Right atrium auricular region (tissue), 2 donors: ENCODE results near the gene APBA1. TPM values are rescaled to one million over a fixed set of nuclear protein-coding genes. Genes with fewer than 3 reads are reported as not detected.

Experiments used
- DNase-seq: peaks from one replicate; pipeline ENCODE4 v3.0.0-alpha.2; 2019; ENCODE audit warnings: low spot score
- H3K27ac ChIP-seq, 2 donors: fragments of 200-600 bp; sonication (generic); 1 replicate in 1 of 2; 2 replicates in 1 of 2; pipeline ENCODE4 v1.5.1; 2016 to 2019
- H3K27me3 ChIP-seq, 2 donors: fragments of 200-600 bp; sonication (generic); one replicate each; pipeline versions ENCODE4 v1.5.1 to v1.6.0; 2017 to 2019
- H3K36me3 ChIP-seq: fragments of 200-600 bp; sonication (generic); one replicate; pipeline ENCODE4 v1.5.1; 2016
- H3K4me1 ChIP-seq, 2 donors: fragments of 200-600 bp; sonication (generic); one replicate each; pipeline versions ENCODE4 v1.5.1 to v1.6.0; 2017 to 2019
- H3K4me3 ChIP-seq, 2 donors: fragments of 200-600 bp; sonication (generic); 1 replicate in 1 of 2; 2 replicates in 1 of 2; pipeline ENCODE4 v1.5.1; 2017 to 2019; ENCODE audit warnings: mild to moderate bottlenecking in 1 of 2, moderate library complexity in 1 of 2
- H3K9me3 ChIP-seq, 2 donors: fragments of 200-600 bp; sonication (generic); one replicate each; pipeline ENCODE4 v1.5.1; 2019
- total RNA-seq, 2 donors: library from RNA; depleted of rRNA; stranded (reverse); fragments of >200 nt; gene quantifications; one replicate each; pipeline ENCODE4 v1.1.0, GENCODE V29; 2016
- TF ChIP-seq, protein P1 (sequence below), 2 donors: fragments of 200-600 bp; sonication (generic); IDR thresholded peaks; one replicate each; pipeline ENCODE4 v1.5.1; 2019; ENCODE audit warnings: antibody characterized with exemption in 2 of 2

Gene APBA1
- total RNA-seq, 2 donors from 2014 or later = 5.6 to 12.1 TPM

DNA sequence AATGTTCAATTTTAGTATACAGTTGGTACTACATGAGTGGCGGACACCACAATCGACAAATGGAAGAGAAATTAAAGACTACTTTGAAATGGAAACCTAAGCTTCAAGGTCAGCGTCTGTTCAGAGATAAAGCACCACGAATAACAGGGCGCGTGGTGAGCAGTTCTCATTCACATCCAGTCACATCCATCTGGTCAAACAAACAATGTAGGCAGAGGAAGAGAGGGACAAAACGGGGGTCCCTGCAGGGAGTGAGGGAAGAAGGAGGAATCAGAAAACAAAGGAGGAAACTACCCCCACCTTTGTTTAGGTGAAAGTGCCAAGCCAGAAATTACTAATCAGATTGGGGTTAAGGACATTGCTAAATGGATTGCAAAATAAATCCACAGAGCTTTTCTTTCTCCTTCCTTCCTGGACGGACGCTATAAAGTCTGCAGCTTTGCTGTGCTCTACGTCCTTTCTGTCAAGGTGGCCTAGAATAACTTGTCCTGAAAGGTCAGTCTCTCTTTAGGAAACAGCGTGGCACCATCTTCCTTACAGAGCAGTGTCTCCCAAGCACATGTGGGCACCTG is 208.6 kb downstream of the APBA1 start:
- H3K4me1 ChIP-seq = peaks cover 0 to 11% of the 10 kb centered on the region in 2 donors
- H3K9me3 ChIP-seq = no peaks in the 10 kb centered on the region
- no peaks in the 10 kb centered on the region for H3K36me3 ChIP-seq
- H3K27ac ChIP-seq = no peak overlapping the region
- no peaks in the 10 kb centered on the region for H3K27me3 ChIP-seq
- no peak for DNase-seq
- H3K4me3 ChIP-seq = no peak overlapping the region
- TF ChIP-seq, protein P1, sequence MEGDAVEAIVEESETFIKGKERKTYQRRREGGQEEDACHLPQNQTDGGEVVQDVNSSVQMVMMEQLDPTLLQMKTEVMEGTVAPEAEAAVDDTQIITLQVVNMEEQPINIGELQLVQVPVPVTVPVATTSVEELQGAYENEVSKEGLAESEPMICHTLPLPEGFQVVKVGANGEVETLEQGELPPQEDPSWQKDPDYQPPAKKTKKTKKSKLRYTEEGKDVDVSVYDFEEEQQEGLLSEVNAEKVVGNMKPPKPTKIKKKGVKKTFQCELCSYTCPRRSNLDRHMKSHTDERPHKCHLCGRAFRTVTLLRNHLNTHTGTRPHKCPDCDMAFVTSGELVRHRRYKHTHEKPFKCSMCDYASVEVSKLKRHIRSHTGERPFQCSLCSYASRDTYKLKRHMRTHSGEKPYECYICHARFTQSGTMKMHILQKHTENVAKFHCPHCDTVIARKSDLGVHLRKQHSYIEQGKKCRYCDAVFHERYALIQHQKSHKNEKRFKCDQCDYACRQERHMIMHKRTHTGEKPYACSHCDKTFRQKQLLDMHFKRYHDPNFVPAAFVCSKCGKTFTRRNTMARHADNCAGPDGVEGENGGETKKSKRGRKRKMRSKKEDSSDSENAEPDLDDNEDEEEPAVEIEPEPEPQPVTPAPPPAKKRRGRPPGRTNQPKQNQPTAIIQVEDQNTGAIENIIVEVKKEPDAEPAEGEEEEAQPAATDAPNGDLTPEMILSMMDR (IDR thresholded peaks at IDR 0.05) = no peak

DNA sequence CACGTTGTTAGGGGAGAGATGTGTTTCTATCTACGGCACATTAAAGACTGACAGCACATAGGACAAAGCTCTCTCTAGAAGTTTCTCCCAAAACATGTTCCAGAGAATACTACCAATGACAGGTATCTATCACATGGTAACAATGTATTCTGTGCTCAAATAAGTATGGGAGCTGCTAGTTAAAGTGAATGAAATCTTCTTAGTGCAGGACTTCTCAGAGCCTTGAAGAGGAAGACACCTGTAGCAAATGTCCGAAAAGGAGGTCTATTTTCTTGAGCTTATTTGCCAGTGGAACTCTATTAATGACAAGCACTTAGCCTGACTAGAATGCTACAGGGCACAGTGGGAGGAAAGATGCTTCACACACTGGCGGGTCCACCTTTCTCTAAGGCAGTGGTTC is 209.8 kb downstream of the APBA1 start:
- no peaks in the 10 kb centered on the region for H3K27me3 ChIP-seq
- DNase-seq = no peak

DNA sequence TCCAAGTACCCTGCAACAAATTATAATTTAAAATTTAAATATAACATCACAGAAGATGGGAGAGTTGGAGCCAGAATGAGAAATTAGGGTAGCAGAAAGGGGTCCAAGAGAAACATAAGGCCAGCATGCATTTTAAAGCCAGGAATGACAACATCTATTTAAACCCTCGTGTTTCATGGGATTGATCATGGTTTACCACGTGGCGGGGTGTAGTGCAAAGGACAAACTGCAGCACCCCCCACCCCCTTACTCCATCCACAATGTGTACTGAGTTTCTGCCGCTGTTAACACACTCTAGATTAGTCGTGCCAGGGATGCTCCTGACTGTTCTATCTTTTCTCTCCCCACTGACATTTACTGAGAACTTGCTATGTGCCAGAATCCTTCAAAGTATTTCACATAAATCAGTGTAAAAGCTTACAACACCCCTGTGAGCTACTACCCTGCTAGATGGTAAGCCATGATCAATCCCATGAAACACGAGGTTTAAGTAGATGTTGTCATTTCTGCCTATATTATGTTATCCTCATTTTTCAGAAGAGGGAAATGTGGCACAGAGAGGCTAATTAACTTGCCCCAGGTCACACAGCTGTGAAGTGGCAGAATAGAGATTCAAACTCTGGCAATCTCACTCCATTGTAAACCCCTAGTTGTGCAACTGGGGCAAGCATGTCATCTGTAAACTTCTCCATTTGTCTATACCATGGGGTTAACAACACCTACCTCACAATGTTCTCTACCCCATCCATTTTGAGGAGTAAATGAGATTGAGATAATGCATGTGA is 210.9 kb downstream of the APBA1 start:
- peaks cover 0 to 8% of the 10 kb centered on the region in 2 donors for H3K4me1 ChIP-seq
- no peak overlapping the region for H3K27ac ChIP-seq
- no peaks in the 10 kb centered on the region for H3K27me3 ChIP-seq
- H3K4me3 ChIP-seq = no peak overlapping the region
- TF ChIP-seq, protein P1 (IDR thresholded peaks at IDR 0.05) = no peak
- no peak for DNase-seq
- H3K36me3 ChIP-seq = no peaks in the 10 kb centered on the region
- no peaks in the 10 kb centered on the region for H3K9me3 ChIP-seq

More for the DNA sequence above, 209.8 kb downstream of the APBA1 start:
- H3K27ac ChIP-seq = no peak overlapping the region
- no peaks in the 10 kb centered on the region for H3K9me3 ChIP-seq
- TF ChIP-seq, protein P1 (IDR thresholded peaks at IDR 0.05) = no peak
- H3K36me3 ChIP-seq = no peaks in the 10 kb centered on the region
- peaks cover 0 to 11% of the 10 kb centered on the region in 2 donors for H3K4me1 ChIP-seq
- no peak overlapping the region for H3K4me3 ChIP-seq

DNA sequence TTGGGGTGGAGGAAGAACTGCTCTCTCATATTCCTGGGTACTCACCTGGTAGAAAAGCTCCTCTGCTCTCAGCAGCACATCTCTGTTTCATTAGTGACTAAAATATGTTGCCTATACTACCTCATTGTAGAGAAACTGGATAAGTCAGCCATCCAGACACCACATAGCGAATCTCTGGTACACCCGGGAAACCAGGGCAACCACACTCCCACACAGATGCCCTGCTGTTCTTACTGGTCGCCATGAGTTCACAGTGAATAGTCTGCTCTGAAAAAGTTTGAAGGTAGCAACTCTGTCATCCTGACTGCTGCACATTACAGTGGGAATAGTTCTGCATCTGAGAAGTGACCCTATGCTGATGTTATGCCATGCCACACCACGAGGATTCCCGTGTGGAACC is 212.2 kb downstream of the APBA1 start:
- Histone ChIP-seq H3K9me3 (no peaks in the 10 kb centered on the region), H3K27me3 (no peaks in the 10 kb centered on the region), H3K36me3 (no peaks in the 10 kb centered on the region), H3K27ac (no peak overlapping the region), H3K4me1 (no peaks in the 10 kb centered on the region), H3K4me3 (no peak overlapping the region)
- TF ChIP-seq, protein P1 (IDR thresholded peaks at IDR 0.05) = no peak
- no peak for DNase-seq

DNA sequence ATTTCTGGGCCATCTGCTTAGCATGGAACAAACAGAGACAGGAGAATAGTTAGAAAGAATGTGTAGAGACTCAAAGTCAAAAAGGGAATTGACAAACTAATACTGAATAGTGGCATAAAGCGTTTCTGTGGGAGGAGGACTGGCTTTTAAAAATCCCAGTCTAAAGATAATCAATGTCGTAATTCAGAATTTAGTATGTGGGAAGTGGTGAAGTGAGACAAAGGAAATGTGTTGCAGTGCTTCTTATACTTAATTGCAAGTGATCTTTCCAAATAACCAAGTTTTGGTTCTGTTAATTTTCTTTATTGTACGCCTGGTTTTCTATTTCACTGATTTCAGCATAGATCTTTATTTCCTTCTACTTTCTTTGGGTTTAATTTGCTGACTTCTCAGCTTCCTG is 214.0 kb downstream of the APBA1 start:
- Histone ChIP-seq H3K27me3 (no peaks in the 10 kb centered on the region), H3K9me3 (no peaks in the 10 kb centered on the region), H3K27ac (no peak overlapping the region), H3K4me1 (no peaks in the 10 kb centered on the region), H3K36me3 (no peaks in the 10 kb centered on the region), H3K4me3 (no peak overlapping the region)
- TF ChIP-seq, protein P1 (IDR thresholded peaks at IDR 0.05) = no peak
- no peak for DNase-seq
